Adipocyte (in vitro differentiated cells): ENCODE results near the gene ADIPOR2.
"Not testable (repeated sequence)": the region's sequence is repeated elsewhere in the genome, so short reads cannot be mapped to it uniquely, and the experiment has no call there.

Source experiments
- DNase-seq: peaks from one replicate; pipeline ENCODE4 v3.0.0-alpha.2; 2015; ENCODE audit warnings: low read depth
- H3K27me3 ChIP-seq: replicated peaks from 2 replicates; pipeline ENCODE4 v1.7.0; 2013; ENCODE audit warnings: mild to moderate bottlenecking, low read length, moderate library complexity; ENCODE audit not compliant: control insufficient read depth, insufficient read depth
- H3K36me3 ChIP-seq: 2 replicates; pipeline ENCODE4 v1.7.0; 2013; ENCODE audit warnings: low read length, mild to moderate bottlenecking, moderate library complexity; ENCODE audit not compliant: control insufficient read depth, insufficient read depth, severe bottlenecking
- H3K4me1 ChIP-seq: 2 replicates; pipeline ENCODE4 v1.7.0; 2013; ENCODE audit warnings: mild to moderate bottlenecking, low read length, moderate library complexity; ENCODE audit not compliant: control insufficient read depth, insufficient read depth
- H3K4me3 ChIP-seq: 2 replicates; pipeline ENCODE4 v1.7.0; 2013; ENCODE audit warnings: mild to moderate bottlenecking, low read length, moderate library complexity
- H3K9ac ChIP-seq: 2 replicates; pipeline ENCODE4 v1.7.0; 2013; ENCODE audit warnings: mild to moderate bottlenecking, low read length, moderate library complexity
- H3K9me3 ChIP-seq: 2 replicates; pipeline ENCODE4 v1.7.0; 2013; ENCODE audit warnings: mild to moderate bottlenecking, low read length, moderate library complexity; ENCODE audit not compliant: control insufficient read depth

ADIPOR2 gene

DNA sequence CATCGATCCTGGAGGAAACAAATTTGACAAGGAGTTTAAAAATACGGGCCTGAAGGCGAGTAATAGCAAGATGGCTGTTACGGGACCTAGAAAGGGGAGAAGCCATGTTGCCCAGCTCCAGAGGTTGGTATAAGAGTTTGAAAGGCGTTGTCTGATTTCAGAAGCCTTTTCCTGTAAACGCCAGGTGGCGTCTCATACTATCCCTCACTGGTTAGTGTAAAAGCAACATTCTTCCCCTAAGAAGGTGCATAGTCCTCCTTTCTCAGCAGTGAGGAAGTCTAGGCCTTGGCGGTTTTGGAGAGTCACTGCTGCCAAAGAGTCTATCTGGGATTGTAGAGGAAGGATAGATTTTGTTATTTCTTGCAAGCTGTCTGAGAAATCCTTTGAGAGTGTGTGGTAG, 20.0 kb downstream of the ADIPOR2 start:
- not testable (repeated sequence) for H3K4me3 ChIP-seq, H3K9me3 ChIP-seq, H3K9ac ChIP-seq, DNase-seq, H3K27me3 ChIP-seq
- Histone ChIP-seq H3K36me3 (peaks cover 12% of the 10 kb centered on the region), H3K4me1 (peaks cover 26% of the 10 kb centered on the region)

DNA sequence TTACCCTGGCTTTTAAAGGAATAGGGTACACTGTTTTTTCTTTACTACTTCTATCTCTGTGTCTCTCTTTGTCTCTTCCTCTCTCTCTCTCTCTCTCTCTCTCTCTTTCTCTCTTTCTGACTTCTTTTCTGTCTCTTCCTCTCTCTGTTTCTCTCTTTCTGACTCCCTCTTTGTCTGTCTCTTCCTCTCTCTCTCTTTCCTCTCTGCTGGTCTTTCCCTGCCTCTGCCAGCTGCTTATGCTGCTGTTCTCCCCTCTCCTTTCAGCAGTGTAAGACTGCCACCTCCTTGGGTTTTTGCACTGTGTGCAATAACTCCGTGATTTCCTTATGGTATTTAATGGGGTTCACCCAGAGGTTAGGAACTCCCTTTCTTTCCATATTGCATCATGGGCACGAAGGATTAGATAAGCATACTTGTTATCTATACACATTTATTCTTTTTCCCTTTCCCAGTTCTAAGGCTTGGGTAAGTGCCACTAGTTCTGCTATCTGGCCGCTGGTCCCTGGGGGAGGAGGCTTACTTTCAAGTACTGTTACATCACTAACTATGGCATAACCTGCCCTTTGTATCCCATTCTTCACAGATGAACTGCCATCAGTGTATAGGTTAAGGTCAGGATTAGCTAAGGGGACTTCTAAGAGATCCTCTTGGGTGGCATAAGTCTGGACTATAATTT, 20.8 kb downstream of the ADIPOR2 start:
- H3K9me3 ChIP-seq, H3K9ac ChIP-seq, H3K4me3 ChIP-seq, H3K27me3 ChIP-seq: not testable (repeated sequence)
- H3K36me3 ChIP-seq: peaks cover 12% of the 10 kb centered on the region
- peaks cover 26% of the 10 kb centered on the region for H3K4me1 ChIP-seq
- peak; percentile 26 for DNase-seq

DNA sequence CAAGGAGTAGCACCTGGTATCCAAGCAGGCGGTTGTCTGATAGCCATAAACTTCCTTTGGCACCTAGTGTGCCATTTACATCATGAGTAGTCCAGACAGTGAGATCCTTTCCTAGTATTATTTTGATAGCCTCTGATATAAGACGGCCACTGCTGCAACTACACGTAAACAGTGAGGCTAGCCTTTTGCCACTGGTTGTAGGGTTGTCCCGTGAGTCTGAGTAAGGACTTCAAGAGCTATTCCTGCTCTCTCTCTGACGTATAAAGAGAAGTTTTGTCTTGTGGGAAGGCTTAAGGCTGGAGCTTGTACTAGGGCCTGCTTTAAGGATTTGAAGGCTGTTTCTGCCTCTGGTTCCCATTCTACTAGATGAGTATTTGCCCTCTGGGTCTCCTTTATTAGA, 21.4 kb downstream of the ADIPOR2 start:
- H3K27me3 ChIP-seq, DNase-seq, H3K4me3 ChIP-seq, H3K9ac ChIP-seq, H3K9me3 ChIP-seq: not testable (repeated sequence)
- peaks cover 27% of the 10 kb centered on the region for H3K4me1 ChIP-seq
- H3K36me3 ChIP-seq: peaks cover 12% of the 10 kb centered on the region

DNA sequence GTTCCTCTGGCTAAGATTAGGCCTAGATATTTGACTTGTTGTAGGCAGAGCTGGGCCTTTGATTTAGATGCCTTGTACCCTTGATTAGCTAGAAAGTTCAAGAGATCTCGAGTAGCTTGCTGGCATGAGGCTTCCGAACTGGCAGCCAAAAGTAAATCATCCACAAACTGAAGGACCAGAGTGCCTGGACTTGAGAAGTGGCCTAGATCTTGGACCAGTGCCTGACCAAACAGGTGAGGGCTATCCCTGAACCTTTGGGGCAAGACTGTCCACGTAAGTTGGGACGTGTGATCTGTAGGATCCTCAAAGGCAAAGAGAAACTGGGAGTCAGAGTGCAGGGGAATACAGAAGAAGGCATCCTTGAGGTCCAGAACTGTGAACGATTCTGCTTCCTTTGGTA, 22.0 kb downstream of the ADIPOR2 start:
- not testable (repeated sequence) for H3K9me3 ChIP-seq, H3K4me3 ChIP-seq, DNase-seq, H3K27me3 ChIP-seq, H3K9ac ChIP-seq
- Histone ChIP-seq H3K4me1 (peaks cover 32% of the 10 kb centered on the region), H3K36me3 (peaks cover 12% of the 10 kb centered on the region)

DNA sequence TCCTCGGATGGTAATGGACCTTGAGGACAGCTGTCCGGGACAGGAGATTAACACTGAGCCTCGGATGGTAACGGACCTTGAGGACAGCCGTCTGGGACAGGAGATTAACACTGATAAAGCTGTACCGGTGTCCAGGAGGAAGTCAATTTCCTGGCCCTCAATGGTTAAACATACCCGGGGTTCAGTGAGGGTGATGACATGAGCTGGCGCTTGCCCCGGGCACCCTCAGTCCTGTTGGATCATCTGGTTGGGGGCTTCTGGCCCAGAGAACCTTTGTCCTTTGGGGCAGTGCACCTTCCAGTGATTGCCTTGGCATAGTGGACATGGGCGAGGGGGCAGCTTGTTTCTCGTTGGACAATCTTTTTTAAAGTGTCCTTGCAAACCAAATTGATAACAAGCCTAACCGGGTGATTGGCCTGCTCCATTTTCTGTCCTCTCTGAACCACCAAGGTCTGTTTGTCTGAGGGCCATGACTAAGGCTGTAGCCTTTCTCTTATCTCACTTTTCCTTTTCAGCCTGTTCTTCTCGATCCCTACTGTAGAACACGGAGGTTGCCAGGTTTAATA, 23.0 kb downstream of the ADIPOR2 start:
- Histone ChIP-seq H3K4me1 (peaks cover 41% of the 10 kb centered on the region), H3K36me3 (peaks cover 12% of the 10 kb centered on the region)
- H3K9ac ChIP-seq, DNase-seq, H3K4me3 ChIP-seq, H3K9me3 ChIP-seq, H3K27me3 ChIP-seq: not testable (repeated sequence)

DNA sequence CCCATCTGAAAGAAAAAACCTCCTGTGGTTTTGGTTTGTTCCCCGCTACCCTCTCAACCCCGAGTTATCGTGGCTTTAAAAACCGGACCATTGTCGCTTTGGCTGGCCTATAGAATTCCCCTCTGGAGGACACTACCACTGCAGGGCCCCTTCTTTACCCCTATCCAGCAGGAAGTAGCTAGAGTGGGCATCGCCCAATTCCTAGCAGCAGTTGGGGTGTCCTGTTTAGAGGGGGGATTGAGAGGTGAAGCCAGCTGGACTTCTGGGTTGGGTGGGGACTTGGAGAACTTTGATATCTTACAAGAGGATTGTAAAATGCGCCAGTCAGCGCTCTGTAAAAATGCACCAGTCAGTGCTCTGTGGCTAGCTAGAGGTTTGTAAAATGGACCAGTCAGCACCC, 24.6 kb downstream of the ADIPOR2 start:
- H3K9ac ChIP-seq, H3K4me3 ChIP-seq, H3K9me3 ChIP-seq, H3K27me3 ChIP-seq, DNase-seq: not testable (repeated sequence)
- Histone ChIP-seq H3K4me1 (peaks cover 56% of the 10 kb centered on the region), H3K36me3 (peaks cover 10% of the 10 kb centered on the region)

DNA sequence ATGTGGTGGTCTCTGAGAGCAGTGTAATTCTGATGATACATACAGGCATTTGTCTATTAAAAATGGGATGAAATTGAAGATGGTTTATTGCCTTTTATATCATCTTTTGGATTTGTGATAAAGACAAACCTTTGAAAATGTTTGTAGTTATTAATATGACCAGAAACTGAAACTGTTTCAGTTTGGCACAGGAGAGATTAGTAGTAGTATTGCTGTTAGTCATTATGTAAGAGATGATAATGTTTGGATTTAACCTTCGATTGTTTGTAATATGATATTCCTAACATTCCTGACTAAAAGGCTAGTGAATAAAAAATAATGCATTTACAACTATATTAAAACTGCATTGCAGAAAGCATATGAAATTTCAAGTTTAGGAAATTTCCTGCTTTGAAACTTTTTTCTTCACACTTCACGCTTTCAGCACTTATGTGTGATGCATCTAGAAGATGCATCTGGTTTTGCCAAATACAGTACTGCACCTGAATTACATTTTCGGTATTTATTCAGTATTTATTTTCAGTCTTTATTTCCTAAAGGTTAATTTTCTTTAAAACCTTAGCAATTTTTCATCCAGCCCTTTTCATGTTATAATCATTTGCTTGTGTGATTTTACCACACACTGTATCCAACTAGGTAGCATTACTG, 25.5 kb downstream of the ADIPOR2 start:
- peak; percentile 25 for DNase-seq
- no peaks in the 10 kb centered on the region for H3K9me3 ChIP-seq
- no peaks in the 10 kb centered on the region for H3K27me3 ChIP-seq
- H3K4me1 ChIP-seq: peaks cover 59% of the 10 kb centered on the region
- no peak overlapping the region for H3K9ac ChIP-seq
- H3K36me3 ChIP-seq: peaks cover 7% of the 10 kb centered on the region
- no peak overlapping the region for H3K4me3 ChIP-seq

DNA sequence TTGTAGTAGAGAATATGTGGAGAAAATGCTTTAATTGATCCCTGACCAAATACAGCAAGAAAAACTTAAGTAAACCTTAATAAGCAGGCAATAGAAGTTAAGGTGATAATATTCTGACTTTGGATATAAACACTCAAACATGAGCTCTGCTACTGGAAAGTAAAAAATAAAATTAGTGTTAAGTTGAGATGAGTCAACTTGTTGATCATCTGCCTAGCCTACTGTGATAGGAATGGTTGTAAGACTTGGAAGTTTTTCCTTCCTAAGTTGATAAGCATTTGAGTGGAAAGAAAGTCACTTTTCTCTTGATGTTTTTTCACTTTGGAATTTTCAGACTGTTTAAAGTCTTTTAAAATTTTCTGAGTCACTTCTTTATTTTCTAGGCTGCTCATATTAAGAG, 26.0 kb downstream of the ADIPOR2 start:
- H3K36me3 ChIP-seq: peaks cover 7% of the 10 kb centered on the region
- no peak overlapping the region for H3K9ac ChIP-seq
- DNase-seq: no peak
- peaks cover 55% of the 10 kb centered on the region for H3K4me1 ChIP-seq
- no peaks in the 10 kb centered on the region for H3K9me3 ChIP-seq
- H3K27me3 ChIP-seq: no peaks in the 10 kb centered on the region
- no peak overlapping the region for H3K4me3 ChIP-seq

DNA sequence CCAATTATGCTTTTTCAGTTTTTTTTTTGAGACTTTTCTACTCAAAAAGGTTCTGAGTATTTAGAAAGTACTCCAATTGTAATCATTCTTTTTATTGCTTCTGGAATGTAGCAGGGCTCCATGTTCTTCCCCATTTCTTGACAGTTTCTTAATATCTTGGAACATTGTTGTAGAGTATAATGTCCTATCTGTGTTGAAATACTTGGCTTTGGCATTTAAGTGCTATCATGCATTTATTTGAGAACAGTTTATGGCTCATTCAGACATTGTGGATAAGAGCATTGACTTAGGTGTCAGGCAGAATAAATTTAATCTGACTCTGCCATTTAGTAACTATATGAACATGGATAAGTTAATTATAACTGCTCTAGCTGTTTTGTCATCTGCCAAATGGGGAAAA, 28.3 kb downstream of the ADIPOR2 start:
- peak overlapping the region; percentile 40 for H3K4me3 ChIP-seq
- H3K9me3 ChIP-seq: no peaks in the 10 kb centered on the region
- H3K9ac ChIP-seq: no peak overlapping the region
- H3K36me3 ChIP-seq: peaks cover 6% of the 10 kb centered on the region
- no peaks in the 10 kb centered on the region for H3K27me3 ChIP-seq
- peaks cover 51% of the 10 kb centered on the region for H3K4me1 ChIP-seq
- peak; percentile 77 for DNase-seq

DNA sequence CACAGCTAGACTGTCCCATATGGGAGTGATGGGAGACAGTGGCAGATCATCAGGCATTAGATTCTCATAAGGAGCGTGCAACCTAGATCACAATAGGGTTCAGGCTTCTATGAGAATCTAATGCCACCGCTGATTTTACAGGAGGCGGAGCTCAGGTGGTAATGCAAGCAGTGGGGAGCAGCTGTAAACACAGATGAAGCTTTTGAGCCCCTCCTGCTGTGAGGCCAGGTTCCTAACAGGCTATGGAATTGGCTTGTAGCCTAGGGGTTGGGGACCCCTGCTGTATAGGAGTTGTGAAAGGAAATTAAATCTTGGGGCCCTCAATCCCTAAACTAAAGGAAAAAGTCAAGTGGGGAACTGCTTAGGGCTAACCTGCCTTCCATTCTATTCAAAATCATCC, 29.6 kb downstream of the ADIPOR2 start:
- Histone ChIP-seq H3K27me3 (no peaks in the 10 kb centered on the region), H3K9me3 (no peaks in the 10 kb centered on the region), H3K36me3 (peaks cover 4% of the 10 kb centered on the region), H3K9ac (no peak overlapping the region), H3K4me3 (no peak overlapping the region), H3K4me1 (peaks cover 51% of the 10 kb centered on the region)
- no peak for DNase-seq

DNA sequence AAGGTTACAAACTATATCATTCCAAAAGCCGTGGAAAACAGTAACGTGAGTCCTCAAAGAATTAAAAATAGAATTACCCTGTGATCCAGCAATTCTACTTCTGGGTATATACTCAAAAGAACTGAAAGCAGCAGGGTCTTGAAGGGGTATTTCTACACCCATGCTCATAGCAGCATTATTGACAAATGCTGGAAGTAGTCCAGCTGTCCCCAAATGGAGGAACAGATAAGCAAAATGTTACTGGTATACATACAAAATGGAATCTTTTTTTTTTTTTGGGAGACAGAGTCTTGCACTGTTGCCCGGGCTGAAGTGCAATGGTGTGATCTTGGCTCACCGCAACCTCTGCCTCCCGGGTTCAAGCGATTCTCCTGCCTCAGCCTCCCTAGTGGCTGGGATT, 32.9 kb downstream of the ADIPOR2 start:
- DNase-seq: no peak
- Histone ChIP-seq H3K36me3 (peaks cover 18% of the 10 kb centered on the region), H3K4me3 (no peak overlapping the region), H3K9ac (no peak overlapping the region), H3K9me3 (no peaks in the 10 kb centered on the region), H3K27me3 (no peaks in the 10 kb centered on the region), H3K4me1 (peaks cover 24% of the 10 kb centered on the region)
